Gastrocnemius medialis (tissue), 4 donors: ENCODE measurements around the gene DHRS7B. TPM values are rescaled to one million over a fixed set of nuclear protein-coding genes. Genes with fewer than 3 reads are reported as not detected.

Source experiments
- ATAC-seq, 2 donors: fragments of 150-250 bp; one replicate each; pipeline ENCODE4 v1.9.1; 2016
- DNase-seq, 2 donors: peaks; one replicate each; pipeline ENCODE4 v3.0.0-alpha.2; 2019
- H3K27ac ChIP-seq, 4 donors: fragments of 200-600 bp; sonication (generic); 1 replicate in 1 of 4; 2 replicates in 3 of 4; pipeline ENCODE4 v1.5.1; 2016 to 2018; ENCODE audit warnings: mild to moderate bottlenecking in 2 of 4, moderate library complexity in 1 of 4
- H3K27me3 ChIP-seq, 3 donors: fragments of 200-600 bp; sonication (generic) in 2 of 3; 1 replicate in 1 of 3; 2 replicates in 2 of 3; pipeline versions ENCODE4 v1.5.1 to v1.6.0; 2016 to 2019; ENCODE audit warnings: mild to moderate bottlenecking in 1 of 3, moderate library complexity in 1 of 3
- H3K36me3 ChIP-seq, 2 donors: fragments of 200-600 bp; sonication (generic) in 1 of 2; one replicate each; pipeline ENCODE4 v1.5.1; 2017 to 2018
- H3K4me1 ChIP-seq, 2 donors: fragments of 200-600 bp; sonication (generic) in 1 of 2; one replicate each; pipeline ENCODE4 v1.5.1; 2016 to 2017; ENCODE audit warnings: mild to moderate bottlenecking in 2 of 2
- H3K4me3 ChIP-seq, 4 donors: fragments of 200-600 bp; sonication (generic) in 3 of 4; 1 replicate in 1 of 4; 2 replicates in 3 of 4; pipeline ENCODE4 v1.5.1; 2016 to 2019; ENCODE audit warnings: mild to moderate bottlenecking in 2 of 4
- H3K9me3 ChIP-seq, 3 donors: fragments of 200-600 bp; sonication (generic) in 2 of 3; 1 replicate in 1 of 3; 2 replicates in 2 of 3; pipeline ENCODE4 v1.5.1; 2016 to 2019
- POLR2A ChIP-seq, 2 donors: fragments of 450-650 bp; IDR thresholded peaks; one replicate each; pipeline ENCODE4 v1.6.1; 2017; ENCODE audit warnings: antibody characterized with exemption in 2 of 2, mild to moderate bottlenecking in 2 of 2, moderate library complexity in 2 of 2
- in situ Hi-C, 4 donors: fragments of 200-750 bp; cut with MboI; loops; one replicate each; pipeline versions ENCODE4 v1.15.0 to v1.8.0; 2017; ENCODE audit warnings: low sequenced_read_pairs in 4 of 4
- intact Hi-C: fragments of 100-400 bp; cut with DNase I; formaldehyde crosslinking; loops from one replicate; pipeline ENCODE4 v1.15.1; 2023; ENCODE audit warnings: low total_unique reads
- total RNA-seq, 4 donors: library from RNA; depleted of rRNA; stranded (reverse); fragments of >200 nt; gene quantifications; one replicate each; pipeline versions ENCODE4 v1.1.0 to v1.2.3, GENCODE V29; 2016
- TF ChIP-seq, protein P1 (sequence below), 5 experiments: fragments of 450-650 bp in 3 of 5; fragments of 200-600 bp in 2 of 5; sonication (generic) in 2 of 5; IDR thresholded peaks in 4 of 5; conservative IDR thresholded peaks in 1 of 5; 1 replicate in 4 of 5; 2 replicates in 1 of 5; pipeline ENCODE4 v1.5.1; 2016 to 2019; ENCODE audit warnings: antibody characterized with exemption in 5 of 5, mild to moderate bottlenecking in 3 of 5, moderate library complexity in 3 of 5

DHRS7B gene
- total RNA-seq, 4 donors from 2014 or later: 35.7 to 73.2 (median 43.2) TPM

DNA sequence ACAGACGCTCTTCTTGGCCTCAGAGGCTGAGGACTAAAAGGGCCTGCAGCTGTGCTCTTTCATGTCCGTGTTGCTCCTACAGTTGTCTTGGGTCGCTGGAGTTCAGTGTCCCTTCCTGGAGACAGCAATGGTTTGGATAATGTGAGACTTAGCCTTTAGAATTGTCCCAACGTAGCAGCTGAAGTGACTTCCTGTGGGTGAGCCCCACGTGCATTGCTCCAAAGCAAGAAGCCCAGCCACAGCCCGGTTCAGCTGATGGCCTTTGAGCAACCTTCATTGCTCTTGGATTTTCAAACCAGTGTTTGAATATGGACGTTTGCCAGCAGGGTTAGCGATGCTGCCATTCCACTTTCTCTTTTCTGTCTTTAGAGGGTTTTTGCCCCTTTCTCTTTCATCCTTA lies 67.5 kb downstream of the DHRS7B start:
- H3K27me3 ChIP-seq: no peaks in the 10 kb centered on the region
- H3K36me3 ChIP-seq: peaks cover 0 to 18% of the 10 kb centered on the region in 2 donors
- TF ChIP-seq POLR2A (IDR thresholded peaks at IDR 0.05): no peak
- TF ChIP-seq, protein P1, sequence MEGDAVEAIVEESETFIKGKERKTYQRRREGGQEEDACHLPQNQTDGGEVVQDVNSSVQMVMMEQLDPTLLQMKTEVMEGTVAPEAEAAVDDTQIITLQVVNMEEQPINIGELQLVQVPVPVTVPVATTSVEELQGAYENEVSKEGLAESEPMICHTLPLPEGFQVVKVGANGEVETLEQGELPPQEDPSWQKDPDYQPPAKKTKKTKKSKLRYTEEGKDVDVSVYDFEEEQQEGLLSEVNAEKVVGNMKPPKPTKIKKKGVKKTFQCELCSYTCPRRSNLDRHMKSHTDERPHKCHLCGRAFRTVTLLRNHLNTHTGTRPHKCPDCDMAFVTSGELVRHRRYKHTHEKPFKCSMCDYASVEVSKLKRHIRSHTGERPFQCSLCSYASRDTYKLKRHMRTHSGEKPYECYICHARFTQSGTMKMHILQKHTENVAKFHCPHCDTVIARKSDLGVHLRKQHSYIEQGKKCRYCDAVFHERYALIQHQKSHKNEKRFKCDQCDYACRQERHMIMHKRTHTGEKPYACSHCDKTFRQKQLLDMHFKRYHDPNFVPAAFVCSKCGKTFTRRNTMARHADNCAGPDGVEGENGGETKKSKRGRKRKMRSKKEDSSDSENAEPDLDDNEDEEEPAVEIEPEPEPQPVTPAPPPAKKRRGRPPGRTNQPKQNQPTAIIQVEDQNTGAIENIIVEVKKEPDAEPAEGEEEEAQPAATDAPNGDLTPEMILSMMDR (IDR thresholded peaks at IDR 0.05 in 4 of 5, conservative IDR thresholded peaks at IDR 0.05 in 1 of 5): no peak
- H3K27ac ChIP-seq: peak overlapping the region; percentile 58 to 98 (median 87)
- peak; percentile 30 to 39 for ATAC-seq
- in situ Hi-C loops (no loop called here), intact Hi-C loops (no loop called here)
- peaks cover 55 to 82% of the 10 kb centered on the region in 2 donors for H3K4me1 ChIP-seq
- H3K9me3 ChIP-seq: no peaks in the 10 kb centered on the region
- H3K4me3 ChIP-seq: no peak overlapping the region
- DNase-seq: peak in 1 of 2 donors; percentile 55

DNA sequence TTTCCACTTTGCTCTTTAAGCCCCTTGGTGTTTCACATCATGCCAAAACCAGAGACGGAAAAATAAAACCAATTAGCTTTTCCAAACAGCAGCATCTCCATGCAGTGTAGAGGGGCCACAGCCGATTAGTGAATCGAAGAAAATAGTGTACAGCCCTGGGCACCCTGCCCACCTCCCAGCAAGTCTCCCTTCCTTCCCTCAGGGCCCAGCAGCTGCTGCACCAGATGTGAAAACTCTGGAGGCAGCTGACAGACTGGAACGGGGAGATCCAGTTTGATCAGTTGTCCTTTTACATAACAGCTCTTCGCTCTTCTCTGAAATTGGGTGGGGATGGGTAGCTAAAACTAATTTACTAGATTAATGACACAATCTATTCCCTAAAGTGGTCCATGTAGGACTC lies 67.9 kb downstream of the DHRS7B start:
- Histone ChIP-seq H3K27ac (peak overlapping the region; percentile 58 to 98 (median 87)), H3K36me3 (peaks cover 0 to 18% of the 10 kb centered on the region in 2 donors), H3K4me1 (peaks cover 55 to 82% of the 10 kb centered on the region in 2 donors), H3K27me3 (no peaks in the 10 kb centered on the region), H3K4me3 (no peak overlapping the region), H3K9me3 (no peaks in the 10 kb centered on the region)
- in situ Hi-C loops (no loop called here), intact Hi-C loops (no loop called here)
- DNase-seq: no peak
- no peak for TF ChIP-seq POLR2A (IDR thresholded peaks at IDR 0.05)
- TF ChIP-seq, protein P1 (IDR thresholded peaks at IDR 0.05 in 4 of 5, conservative IDR thresholded peaks at IDR 0.05 in 1 of 5): no peak
- ATAC-seq: no peak

DNA sequence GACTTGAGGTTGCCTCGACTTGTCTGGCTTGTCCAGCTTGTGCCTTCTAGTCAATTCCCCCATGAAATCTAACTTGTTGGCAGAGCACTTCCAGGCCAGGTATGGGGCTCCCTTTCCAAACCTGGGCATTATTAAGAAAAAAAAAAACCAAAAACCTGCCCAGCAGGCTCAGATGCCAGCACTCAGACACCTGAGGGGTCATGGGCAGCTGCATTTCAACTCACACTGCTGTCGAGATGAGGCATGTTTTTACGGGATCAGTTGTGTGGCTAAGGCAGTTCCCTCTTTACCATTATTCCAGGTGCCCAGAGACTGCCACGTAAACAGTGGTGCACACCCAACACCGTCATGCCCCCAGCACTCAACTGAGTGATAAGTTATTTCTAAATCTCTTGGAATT lies 69.4 kb downstream of the DHRS7B start:
- Histone ChIP-seq H3K9me3 (no peaks in the 10 kb centered on the region), H3K27me3 (no peaks in the 10 kb centered on the region), H3K36me3 (peaks cover 0 to 18% of the 10 kb centered on the region in 2 donors), H3K27ac (peak overlapping the region; percentile 58 to 98 (median 87)), H3K4me1 (peaks cover 68 to 84% of the 10 kb centered on the region in 2 donors), H3K4me3 (no peak overlapping the region)
- TF ChIP-seq POLR2A (IDR thresholded peaks at IDR 0.05): no peak
- TF ChIP-seq, protein P1 (IDR thresholded peaks at IDR 0.05 in 4 of 5, conservative IDR thresholded peaks at IDR 0.05 in 1 of 5): no peak
- intact Hi-C loops (no loop called here), in situ Hi-C loops (no loop called here)
- no peak for DNase-seq
- no peak for ATAC-seq

DNA sequence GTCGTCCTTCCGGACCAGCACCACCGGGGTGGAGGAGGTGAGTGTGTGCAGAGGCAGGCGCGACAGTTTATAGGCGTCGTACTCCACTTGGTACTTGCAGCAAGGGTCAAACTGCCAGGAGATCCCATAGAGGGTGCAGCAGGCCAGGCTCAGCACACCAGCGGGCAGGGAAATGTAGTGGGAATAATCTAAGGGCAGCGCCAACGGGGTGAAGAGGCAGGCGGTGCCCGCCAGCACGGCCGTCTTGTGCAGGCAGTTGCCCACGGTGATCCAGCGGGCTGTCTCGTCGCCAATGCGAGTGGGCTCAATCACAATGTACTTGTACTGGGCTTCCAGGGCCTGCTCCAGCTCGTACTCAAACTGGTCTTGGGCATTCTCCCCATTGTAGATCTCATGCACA lies 71.6 kb downstream of the DHRS7B start:
- intact Hi-C loops (no loop called here), in situ Hi-C loops (no loop called here)
- no peaks in the 10 kb centered on the region for H3K9me3 ChIP-seq
- H3K27me3 ChIP-seq: no peaks in the 10 kb centered on the region
- peaks cover 0 to 18% of the 10 kb centered on the region in 2 donors for H3K36me3 ChIP-seq
- ATAC-seq: no peak
- peaks cover 79 to 84% of the 10 kb centered on the region in 2 donors for H3K4me1 ChIP-seq
- no peak overlapping the region for H3K4me3 ChIP-seq
- TF ChIP-seq, protein P1 (IDR thresholded peaks at IDR 0.05 in 4 of 5, conservative IDR thresholded peaks at IDR 0.05 in 1 of 5): no peak
- no peak for TF ChIP-seq POLR2A (IDR thresholded peaks at IDR 0.05)
- H3K27ac ChIP-seq: peak overlapping the region; percentile 80 to 98 (median 91)
- DNase-seq: no peak

DNA sequence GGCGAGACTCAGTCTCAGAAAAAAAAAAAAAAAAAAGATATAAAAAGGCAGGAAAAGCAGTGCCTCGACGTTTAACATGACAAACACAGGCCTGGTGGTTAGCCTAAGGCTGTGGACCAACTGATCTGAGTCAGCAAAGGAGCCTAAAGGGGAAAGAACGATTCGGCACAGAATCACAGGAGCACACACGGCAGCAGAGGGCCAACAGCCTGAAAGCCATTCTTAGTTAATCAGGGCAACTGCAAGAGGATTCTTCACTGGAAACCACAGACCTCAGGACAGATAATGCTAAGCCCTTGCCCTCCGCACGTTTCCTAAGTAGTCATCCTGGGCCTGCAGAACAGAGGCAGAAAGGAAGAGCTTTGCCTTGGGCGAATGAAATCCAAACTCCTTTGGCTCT lies 72.5 kb downstream of the DHRS7B start:
- H3K36me3 ChIP-seq: peaks cover 0 to 18% of the 10 kb centered on the region in 2 donors
- H3K9me3 ChIP-seq: no peaks in the 10 kb centered on the region
- ATAC-seq (peak; percentile 50 to 55), DNase-seq (peak in 1 of 2 donors; percentile 50)
- no peaks in the 10 kb centered on the region for H3K27me3 ChIP-seq
- in situ Hi-C loops: no loop called here
- TF ChIP-seq POLR2A (IDR thresholded peaks at IDR 0.05): no peak
- TF ChIP-seq, protein P1 (IDR thresholded peaks at IDR 0.05 in 4 of 5, conservative IDR thresholded peaks at IDR 0.05 in 1 of 5): no peak
- peaks cover 74 to 78% of the 10 kb centered on the region in 2 donors for H3K4me1 ChIP-seq
- intact Hi-C loops: no loop called here
- H3K27ac ChIP-seq: peak overlapping the region; percentile 80 to 98 (median 91)
- peak overlapping the region in 1 of 4 donors; percentile 8 for H3K4me3 ChIP-seq
